OCI-M2 (cell line): Measurements from ENCODE around the gene C2CD4A.

ENCODE experiments used
- DNase-seq: peaks from one replicate; lab custom pipeline; 2025; ENCODE audit not compliant: unreplicated experiment; lab: John Stamatoyannopoulos, UW

Gene C2CD4A

DNA sequence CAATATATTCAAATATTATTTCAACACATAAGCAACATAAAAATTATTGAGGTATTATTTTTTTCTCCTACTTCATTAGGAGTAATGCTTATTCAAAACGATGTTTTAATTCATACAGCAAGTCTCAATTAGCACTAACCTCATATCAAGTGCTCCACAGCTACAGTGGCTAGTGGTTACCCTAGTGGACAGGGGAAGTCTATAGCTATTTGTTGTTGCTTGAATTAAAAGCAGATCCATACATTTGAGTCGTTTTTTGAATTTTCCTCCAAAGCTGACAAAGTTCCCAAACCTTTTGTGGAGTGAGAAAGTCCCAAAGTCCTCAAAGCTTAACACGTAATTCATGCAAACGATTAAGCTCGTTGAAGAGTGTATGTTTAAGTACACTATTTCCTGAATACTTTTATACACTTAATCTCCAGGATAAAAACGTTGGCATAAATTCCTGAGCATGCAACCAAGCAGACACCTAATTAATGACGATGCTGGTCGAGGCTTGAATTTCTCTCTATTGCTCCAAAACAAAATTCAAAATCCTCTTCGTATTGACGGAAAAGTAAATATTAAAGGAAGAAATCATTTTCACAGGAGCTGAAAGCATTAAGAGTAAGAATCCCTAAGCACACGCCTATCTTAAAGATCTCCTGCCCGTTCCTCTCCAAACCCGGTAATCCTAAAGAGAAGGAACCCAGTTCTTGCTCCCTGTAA lies 7.5 kb upstream of the C2CD4A start:
- DNase-seq = peak; percentile 27

DNA sequence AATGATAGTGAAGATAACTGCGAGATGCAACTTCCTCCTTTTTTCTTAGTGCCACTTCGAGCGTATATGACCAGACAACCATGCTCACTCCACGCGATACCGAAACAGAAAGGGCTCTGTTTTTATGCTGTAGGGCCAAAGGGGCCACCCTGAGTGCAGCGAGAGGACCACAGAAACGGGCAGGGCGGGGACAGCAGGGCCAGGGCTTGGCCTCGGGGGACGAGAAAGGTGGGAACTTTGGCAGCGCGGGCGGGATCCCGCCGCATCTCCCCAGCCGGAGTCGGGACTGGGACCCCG lies 7.0 kb upstream of the C2CD4A start:
- no peak for DNase-seq

DNA sequence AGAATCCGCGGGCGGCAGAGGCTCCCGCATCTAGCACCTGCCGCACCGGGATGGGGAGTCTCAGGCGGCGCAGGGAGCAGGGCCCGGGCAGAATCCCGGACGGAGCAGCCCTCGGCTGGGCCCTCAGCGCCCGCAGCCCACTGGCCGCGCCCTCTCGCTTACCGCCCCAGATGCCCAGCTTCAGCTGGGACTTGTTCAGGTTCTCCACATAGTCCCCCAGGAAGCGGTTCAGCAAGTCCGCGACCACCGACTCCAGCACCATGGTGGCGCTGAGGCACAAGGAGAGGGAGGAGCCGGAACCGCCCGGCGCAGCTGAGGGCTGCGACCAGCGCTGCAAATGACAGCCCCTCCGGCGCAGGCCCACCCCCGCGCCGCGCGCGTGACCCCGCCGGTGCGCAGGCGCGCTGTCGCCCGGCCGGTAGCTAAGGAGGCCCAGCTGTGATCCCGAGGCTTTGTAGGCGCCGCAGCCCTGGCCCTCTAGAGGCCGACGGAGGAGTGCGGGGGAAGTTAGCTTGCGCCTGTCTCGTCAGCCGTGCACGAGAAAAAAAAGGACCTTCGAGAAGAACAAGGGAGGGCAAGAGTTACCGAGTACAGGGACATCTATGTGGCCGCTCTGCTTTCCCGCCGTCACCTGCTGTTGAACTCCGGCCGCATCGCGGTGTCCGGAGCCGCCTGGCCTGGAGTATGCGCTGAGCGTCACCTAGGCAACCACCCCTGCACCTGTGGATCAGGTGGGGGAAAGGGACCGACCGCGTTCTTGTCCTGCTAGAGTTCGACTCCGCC lies 6.5 kb upstream of the C2CD4A start, which contains the start of gene VPS13C:
Gene VPS13C, minus strand, starts transcription at position 335 of the 783 bp plus-strand sequence. Its CDS starts 73 bp downstream, at position 262.
- peak; percentile 43 for DNase-seq

DNA sequence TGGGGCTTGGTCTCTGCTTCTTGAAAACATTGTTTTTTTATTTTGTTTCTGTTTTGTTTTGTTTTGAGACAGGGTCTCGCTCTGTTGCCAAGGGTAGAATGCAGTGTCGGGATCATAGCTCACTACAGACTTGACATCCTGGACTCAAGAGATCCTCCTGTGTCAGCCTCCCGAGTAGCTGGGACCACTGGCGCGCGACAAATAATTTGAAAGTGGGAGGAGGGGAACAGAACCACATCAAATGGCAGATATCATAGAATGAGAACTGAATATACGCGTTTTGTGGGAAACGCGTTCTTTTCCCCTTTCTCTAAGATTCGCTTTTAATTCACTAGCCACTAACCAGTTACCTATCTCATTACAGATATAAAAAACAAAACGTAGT lies 5.9 kb upstream of the C2CD4A start:
- no peak for DNase-seq

DNA sequence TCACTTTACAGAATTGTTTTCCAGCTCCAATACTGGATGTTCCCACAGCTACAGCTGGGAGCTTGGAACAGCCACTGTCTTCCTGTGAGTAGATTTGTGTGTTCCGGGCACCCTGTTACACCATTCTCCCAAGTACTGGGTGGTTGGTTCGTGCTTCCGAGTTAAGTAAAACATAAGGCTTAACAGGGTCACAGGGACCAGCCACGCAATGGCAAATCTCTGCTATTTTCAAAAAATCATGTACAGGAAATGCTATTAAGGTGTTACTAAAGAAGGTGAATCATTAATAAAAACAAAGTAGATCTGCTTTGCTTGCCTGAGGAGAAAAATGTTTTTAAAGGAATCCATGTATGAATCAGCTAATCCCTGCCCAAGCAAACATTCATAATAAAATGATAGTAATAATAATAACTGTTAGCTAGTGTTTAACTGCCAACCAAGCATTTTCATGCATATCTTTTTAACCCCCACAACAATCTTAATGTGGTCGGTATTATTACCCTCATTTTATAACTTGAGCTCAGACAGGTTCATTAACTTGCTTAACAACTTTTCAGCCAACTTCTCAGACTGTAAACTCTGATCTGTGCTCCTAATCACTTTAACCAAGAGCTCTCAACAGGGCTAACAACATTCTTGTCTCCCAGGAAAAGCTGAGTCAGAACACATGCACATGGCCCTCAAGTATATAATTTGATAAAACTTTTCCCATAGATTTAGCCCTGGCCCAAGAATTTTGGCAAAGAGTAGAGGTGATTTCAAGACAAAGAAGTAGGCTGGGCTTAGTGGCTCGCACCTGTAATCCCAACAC lies 2.7 kb upstream of the C2CD4A start:
- no peak for DNase-seq

DNA sequence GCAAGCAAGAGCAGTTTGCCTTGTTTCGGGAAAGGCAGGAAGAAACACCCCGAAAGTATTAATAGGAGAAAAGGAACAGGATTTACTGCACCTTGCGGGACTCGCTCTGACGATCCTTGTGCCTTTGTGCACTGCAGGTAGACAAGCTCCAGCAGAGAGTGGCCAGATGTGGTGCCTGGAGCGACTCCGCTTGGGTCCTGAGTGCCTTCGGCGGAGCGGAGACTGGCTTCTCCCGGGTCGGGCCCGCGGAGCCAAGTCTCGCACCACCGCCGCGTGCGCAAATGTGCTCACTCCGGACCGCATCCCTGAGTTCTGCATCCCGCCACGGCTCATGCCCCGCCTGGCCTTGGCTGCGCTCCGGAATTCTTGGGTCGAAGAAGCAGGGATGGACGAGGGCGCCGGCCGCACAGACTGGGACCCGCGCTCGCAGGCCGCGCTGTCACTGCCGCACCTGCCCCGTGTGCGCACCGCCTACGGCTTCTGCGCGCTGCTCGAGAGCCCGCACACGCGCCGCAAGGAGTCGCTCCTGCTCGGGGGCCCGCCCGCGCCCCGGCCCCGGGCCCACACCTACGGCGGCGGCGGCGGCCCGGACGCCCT lies 769 bp downstream of the C2CD4A start:
- DNase-seq = no peak

DNA sequence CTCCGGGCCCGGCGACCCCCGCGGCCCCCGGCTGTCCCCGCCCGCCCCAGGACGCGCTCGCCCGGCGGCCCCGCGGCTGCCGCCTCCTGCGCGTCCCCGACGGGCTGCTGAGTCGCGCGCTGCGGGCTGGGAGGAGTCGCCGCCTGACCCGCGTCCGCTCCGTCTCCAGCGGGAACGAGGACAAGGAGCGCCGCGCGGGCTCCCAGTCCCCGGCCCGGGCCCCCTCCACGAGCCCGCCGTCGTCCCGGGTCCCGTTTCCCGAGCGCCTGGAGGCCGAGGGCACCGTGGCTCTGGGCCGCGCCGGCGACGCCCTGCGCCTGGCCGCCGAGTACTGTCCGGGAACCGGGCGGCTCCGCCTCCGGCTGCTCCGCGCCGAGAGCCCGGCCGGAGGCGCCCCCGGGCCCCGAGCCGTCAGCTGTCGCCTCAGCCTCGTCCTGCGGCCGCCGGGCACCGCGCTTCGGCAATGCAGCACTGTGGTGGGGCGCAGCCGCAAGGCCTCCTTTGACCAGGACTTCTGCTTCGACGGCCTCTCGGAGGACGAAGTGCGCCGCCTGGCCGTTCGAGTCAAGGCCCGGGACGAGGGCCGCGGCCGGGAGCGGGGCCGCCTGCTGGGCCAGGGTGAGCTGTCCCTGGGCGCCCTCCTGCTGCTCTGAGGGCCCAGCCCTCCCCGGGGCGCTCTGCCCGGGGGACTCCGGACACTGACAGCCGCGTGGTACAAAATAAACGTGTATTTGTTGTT lies 1.5 kb downstream of the C2CD4A start:
- no peak for DNase-seq

DNA sequence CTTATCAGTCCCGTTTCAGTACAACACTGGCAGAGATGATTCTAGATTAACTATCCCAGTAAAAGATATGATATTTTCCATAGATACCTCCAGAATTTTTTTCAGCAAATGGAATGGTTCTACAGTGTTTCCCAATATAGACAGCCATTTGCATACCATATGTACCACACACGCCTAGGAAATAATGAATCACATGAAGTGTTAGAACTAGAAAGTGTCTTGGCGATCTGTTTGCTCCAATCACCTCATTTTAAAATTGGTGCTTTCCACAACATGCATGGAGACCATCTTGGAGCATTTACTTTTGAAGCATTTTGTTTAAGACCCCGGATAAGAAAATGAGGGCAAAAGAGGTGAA lies 2.0 kb downstream of the C2CD4A start:
- DNase-seq = no peak

DNA sequence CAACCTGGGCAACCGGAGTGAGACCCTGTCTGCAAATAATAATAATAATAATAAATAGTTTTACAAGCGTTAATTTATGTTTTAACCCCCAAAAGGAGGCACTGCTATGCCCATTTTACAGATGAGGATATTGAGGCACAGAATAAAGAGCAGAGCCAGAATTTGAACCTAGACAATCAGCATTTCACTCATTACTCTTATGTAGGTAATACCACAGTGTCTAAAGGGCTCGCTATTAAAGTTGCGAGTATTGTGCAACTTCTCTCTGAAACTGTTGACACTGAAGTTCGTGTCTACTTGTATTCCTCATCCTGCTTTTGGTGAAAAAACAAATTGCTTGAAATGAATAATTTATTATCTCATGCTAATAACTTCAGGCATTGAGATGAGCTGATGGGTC lies 2.8 kb downstream of the C2CD4A start:
- DNase-seq = no peak

DNA sequence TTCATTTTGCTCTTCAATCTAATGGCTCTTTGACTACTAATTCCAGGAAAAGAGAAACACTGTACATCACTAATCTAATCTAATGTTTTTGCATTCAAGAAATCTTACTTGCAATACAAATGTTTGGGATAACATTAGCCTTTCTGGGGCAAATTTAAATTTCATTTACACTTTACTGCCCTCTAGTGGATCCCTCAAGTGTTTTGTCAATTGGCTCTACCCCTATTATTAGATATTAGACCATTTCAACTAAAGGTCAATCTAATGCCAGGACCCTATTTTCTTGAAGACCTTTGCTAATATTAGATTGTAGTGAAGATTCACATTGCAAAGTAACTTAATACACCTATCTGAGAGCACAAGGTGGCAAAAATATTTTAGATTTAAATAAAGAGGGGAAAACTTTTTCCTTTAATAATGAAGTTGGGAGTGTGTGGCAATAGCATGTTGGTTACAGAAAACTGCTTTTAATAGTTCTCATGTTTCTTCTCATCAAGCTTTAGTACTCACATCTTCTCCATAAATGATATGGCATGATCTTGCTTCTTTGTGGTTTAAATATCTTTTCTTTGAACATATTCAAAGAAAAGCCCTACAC lies 5.0 kb downstream of the C2CD4A start:
- DNase-seq = peak; percentile 13

DNA sequence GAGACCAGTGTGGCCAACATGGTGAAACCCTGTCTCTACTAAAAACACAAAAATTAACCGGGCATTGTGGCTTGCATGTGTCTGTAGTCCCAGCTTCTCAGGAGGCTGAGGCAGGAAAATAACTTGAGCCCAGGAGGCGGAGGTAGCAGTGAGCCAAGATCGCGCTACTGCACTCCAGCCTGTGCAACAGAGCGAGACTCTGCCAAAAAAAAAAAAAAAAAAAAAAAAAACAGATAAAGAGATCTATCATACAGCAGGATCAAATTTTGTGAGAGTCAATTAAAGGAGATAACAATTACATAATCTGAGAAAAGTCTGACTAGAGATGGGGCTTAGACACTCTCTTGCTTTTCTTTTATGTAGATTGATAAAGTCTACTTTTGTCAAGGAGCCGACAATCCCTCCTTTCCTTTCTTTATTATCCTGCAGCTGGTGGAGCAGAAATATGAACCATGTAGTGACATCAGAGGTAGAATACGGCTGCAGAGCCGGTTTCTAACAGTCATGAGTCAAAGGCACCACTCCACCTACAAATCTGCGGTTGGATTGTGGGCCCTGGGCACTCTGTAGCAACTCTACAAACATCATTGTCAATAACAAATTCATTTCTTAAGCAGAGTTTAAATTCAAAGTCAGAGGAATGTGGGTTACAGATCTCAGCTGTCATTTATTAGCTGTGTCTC lies 9.0 kb downstream of the C2CD4A start:
- no peak for DNase-seq

DNA sequence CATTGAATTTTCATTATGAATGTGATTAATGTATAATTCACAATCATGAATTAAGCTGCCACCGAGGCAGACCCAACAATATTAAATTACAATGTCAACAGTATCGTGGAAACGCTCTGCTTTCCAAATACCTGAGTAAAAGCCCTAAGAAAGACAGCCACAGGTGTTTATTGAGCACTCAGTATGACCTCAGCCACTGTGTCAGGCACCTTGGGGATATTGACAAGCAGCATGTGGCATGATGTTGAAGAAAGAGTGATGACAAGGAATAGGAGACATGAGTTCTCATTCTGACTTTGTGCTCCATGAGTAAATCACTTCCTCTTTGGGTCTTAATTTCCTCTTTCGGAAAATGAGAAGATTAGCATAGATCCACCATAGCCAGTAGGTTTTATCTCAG lies 12.8 kb downstream of the C2CD4A start:
- no peak for DNase-seq

DNA sequence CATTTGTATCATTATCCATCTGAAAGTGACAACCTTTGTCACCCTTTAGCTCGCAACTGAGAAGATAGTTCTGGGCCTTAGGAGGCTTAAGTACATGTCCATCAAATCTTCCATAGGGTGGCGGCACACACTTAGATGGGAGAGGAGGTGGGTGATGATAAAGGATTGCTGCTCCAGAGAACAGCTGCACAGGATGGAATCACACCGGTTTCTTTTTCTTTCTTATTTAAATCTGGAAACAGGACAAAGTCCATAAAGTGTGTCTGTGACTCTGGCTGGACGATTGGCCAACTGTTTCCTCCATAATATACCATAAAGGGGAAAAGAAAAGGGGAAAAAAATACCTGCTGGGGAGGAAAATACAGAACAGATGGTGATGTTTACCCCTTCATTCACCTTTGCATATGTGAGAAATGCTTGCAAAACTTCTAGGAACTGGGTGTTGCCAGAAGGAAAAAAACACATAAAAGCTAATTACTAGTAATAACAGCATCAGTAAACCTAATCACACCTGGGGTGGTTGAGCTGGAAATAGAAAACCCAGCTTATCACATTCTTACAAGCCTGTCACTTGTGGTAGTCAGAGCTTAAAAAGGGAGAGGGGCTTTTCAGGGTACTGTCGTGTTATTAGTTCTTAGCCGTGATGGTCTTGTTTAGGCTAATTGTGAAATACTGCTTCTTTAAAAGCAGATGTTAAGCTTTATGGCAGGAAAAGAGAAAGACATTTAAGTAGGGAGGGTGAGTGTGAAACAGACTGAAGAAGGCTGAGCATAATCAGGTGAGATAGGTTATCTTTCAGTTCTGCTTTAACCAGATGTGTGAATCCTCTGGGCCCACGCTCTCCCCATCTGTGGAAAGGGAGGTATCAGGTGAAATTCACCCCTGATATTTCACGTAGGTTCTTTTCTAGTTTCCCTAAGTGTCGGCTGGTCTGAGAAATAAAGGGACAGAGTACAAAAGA lies 16.7 kb downstream of the C2CD4A start:
- DNase-seq = no peak

DNA sequence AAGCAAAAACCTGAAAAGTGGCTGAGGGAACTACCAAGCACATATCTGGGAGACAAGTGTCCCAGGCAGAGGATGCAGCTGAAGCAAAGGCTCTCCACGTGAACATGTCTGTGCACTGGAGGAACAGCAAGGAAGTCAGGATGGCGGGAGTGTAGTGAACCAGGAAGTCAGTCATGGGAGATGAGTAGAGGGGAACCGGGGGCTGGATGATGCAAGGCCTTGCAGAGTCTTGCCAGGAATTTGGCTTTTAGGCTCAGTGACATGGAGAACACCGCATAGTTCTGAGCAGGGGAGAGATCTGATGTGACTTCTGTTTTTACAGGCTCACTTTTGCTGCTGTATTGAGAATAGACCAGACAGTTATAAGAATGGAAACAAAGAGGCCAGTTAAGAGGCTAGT lies 19.0 kb downstream of the C2CD4A start:
- no peak for DNase-seq

DNA sequence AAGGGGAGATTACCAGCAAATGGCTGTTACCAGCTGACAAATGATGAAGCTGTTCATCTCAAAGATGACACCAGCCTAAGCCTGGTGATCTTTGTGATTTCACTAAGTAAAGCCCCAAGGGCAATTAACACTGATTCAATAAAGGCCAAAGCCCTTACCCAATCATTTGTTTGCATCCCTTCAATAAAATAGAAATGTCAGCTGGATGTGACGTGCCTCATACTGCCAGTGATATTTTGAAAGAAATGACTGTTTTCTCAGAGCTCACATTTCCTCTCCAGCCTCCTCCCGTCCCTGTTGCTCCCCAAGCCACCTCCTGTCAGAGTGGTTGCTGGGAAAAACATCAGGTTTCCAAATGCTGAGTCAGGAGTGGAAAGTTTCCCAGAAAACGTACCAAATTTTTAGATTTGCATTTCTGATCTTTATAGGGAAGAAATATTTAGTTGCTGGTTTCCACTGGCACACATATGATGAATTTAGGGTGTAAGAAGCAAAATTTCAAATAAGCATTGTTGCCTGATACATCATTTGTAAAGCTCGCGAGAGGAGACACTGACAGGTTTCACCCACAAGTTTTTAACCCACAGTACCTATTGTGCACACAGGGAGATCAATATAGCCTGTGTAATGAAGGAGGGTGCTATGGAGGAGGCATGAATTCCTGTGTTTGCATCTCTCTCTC lies 21.0 kb downstream of the C2CD4A start:
- no peak for DNase-seq

DNA sequence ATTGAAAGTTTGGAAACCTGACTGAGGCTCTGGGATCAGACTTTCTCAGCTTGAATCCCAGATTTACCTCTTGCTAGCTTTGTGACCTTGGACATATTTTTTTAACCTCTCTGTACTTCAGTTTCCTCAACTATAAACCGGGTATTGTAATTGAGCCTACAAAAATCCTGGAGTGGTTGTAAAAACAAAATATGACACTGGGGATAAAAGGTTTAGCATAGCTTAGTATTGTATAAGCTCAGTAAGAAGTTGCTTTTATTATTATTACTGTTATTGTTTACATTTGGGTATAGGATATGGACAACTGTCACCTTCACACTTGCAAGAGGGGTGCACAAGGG lies 21.5 kb downstream of the C2CD4A start:
- no peak for DNase-seq

DNA sequence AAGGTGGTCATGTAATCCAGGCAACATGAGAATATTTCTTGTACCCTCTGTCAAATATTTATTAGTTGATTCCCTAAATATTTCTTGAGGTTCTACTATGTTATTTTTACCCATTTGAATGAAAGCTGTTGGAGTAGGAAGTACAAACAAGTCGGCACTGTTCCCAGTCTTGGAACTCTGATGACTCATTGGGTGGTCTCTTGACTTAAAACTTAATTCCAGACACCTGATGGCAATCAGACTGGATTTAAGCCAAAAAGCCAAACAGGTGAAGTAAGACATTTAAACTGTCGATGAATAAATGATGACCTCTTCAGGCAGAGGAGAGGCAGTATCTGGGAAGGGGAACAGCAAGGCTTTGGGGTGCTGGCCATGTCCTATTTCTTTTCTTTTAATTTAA lies 22.8 kb downstream of the C2CD4A start:
- no peak for DNase-seq

DNA sequence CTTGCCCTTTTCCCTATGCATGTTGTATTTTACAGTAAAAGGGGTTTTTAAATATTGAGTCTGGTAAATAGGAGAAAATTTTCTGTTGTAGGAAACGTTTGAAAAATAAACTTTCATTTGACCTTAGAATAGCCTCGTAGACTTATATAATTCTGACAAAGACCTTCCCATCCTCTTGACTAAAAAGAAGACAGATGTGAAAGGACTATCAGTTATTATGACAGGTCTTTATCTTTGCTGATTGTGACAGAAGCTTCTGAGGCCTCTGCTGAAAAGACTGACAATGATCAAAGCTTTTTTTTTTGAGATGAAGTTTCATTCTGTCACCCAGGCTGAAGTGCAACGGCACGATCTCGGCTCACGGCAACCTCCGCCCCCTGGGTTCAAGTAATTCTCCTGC lies 24.2 kb downstream of the C2CD4A start:
- DNase-seq = no peak
